GM12864 (cell line): Measurements from ENCODE around the gene ZNF333.

Experiments
- DNase-seq: peaks from one replicate; pipeline ENCODE4 v3.0.0-alpha.2; 2011; ENCODE audit warnings: low read depth
- H3K4me3 ChIP-seq: 2 replicates; pipeline ENCODE4 v1.5.1; 2011; ENCODE audit warnings: mild to moderate bottlenecking, low read depth, low read length, control low read depth
- TF ChIP-seq, protein P1 (sequence below): IDR thresholded peaks from 2 replicates; pipeline ENCODE4 v1.5.1; 2011; ENCODE audit warnings: low read depth, mild to moderate bottlenecking, moderate library complexity, low read length, control low read depth, inconsistent platforms; ENCODE audit errors: missing control alignments

ZNF333 gene

DNA sequence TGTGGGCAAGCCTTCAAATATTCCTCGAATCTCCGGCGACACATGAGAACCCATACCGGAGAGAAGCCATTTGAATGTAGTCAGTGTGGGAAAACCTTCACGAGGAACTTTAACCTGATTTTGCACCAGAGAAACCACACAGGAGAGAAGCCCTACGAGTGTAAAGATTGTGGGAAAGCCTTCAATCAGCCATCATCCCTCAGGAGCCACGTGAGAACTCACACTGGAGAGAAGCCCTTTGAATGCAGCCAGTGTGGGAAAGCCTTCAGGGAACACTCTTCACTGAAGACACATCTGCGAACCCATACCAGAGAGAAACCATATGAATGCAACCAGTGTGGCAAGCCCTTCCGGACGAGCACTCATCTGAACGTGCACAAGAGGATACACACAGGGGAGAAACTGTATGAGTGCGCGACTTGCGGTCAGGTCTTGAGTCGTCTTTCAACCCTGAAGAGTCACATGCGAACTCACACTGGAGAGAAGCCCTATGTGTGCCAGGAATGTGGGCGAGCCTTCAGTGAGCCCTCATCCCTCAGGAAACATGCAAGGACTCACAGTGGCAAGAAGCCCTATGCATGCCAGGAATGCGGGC lies 28.8 kb downstream of the ZNF333 start:
- TF ChIP-seq, protein P1, sequence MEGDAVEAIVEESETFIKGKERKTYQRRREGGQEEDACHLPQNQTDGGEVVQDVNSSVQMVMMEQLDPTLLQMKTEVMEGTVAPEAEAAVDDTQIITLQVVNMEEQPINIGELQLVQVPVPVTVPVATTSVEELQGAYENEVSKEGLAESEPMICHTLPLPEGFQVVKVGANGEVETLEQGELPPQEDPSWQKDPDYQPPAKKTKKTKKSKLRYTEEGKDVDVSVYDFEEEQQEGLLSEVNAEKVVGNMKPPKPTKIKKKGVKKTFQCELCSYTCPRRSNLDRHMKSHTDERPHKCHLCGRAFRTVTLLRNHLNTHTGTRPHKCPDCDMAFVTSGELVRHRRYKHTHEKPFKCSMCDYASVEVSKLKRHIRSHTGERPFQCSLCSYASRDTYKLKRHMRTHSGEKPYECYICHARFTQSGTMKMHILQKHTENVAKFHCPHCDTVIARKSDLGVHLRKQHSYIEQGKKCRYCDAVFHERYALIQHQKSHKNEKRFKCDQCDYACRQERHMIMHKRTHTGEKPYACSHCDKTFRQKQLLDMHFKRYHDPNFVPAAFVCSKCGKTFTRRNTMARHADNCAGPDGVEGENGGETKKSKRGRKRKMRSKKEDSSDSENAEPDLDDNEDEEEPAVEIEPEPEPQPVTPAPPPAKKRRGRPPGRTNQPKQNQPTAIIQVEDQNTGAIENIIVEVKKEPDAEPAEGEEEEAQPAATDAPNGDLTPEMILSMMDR = no peak

DNA sequence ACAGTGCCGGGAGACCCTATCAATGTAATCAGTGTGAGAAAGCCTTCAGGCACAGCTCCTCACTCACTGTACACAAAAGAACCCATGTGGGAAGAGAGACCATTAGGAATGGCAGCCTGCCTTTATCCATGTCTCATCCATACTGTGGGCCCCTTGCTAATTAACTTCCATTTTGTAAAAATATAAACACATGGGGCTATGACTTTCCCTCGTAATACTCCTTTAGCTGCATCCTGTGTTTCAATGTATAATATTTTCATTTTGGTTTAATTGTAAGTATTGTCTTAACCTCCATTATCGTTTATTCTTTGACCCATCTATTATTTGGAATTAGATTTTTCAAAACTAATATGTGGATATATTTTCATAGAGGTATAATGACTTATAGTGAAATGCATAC lies 29.3 kb downstream of the ZNF333 start:
- DNase-seq = no peak
- TF ChIP-seq, protein P1 = no peak
- no peak overlapping the region for H3K4me3 ChIP-seq

More for the DNA sequence above, 28.8 kb downstream of the ZNF333 start:
- no peak for DNase-seq
- no peak overlapping the region for H3K4me3 ChIP-seq

DNA sequence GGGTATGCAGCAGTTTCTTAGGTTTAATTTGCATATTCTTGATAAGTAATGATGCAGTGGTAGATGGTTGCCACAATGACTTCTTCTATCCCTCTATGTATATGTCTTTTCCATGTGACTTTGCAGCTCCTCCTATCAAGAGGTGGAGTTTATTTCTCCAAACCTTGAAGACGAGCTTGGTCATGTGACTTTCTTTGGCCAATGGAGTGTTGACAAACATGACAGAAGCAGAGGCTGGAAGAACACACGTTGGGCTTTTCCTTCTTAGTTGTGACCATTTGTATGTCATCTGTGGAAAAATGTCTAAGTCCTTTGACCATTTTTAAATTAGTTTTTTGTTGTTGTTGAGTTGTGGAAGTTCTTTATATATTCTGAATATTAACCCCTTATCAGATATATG lies 32.3 kb downstream of the ZNF333 start:
- DNase-seq = no peak
- TF ChIP-seq, protein P1 = no peak
- H3K4me3 ChIP-seq = no peak overlapping the region

DNA sequence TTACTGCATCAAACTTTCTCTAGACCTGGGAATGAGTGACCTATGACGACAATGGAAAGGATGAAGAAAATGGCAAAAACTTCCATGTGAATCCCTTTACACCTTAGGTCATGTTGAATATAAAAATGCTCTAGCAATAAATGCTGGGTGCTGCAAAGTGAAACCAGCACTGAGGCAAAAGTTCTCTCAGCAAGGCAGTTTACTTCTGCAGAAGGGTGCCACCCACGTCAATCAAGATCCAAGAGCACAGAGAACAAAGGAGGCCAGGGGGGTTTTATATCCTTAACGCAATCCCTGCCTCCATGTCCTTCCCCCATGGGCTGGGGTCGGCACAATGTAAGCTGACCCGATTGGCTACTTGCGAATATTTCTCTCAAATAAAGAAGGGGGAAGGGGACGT lies 38.7 kb downstream of the ZNF333 start:
- TF ChIP-seq, protein P1 = no peak
- no peak overlapping the region for H3K4me3 ChIP-seq
- DNase-seq = no peak

DNA sequence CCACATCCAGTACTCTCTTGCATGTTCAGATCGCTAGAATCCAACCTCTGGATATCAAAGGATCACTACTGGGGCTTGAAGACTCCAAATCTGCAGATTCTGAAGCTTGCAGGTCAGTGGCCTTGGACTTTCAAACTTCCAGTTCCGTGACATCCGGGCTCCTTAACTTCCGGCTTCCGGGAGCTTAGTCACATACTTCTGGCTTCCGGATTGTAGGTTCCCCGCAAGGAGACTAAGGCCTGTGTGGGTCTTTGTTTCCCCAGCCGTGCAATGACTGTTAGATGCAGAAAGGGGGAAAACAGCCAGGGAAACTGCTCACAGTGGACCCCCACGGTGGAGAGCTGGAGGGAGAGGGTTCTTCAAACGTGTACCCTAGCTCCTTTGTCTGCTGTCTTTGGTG lies 41.4 kb downstream of the ZNF333 start:
- H3K4me3 ChIP-seq = no peak overlapping the region
- DNase-seq = no peak
- TF ChIP-seq, protein P1 = no peak

DNA sequence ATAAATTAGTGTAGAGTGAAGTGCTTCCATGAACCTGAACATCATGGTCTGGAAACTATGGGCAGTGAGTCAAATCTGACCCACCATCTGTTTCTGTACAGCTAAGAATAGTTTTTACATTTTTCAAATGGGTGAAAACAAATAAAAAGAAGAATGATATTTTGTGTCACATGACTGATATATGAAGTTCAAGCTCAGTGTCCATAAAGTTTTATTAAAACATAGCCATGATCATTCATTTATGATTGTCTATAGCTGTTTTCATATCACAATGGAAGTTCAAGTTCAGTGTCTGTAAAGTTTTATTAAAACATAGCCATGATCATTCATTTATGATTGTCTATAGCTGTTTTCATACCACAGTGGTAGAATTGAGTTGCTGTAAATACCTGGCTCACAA lies 42.7 kb downstream of the ZNF333 start:
- TF ChIP-seq, protein P1 = no peak
- no peak for DNase-seq
- no peak overlapping the region for H3K4me3 ChIP-seq

DNA sequence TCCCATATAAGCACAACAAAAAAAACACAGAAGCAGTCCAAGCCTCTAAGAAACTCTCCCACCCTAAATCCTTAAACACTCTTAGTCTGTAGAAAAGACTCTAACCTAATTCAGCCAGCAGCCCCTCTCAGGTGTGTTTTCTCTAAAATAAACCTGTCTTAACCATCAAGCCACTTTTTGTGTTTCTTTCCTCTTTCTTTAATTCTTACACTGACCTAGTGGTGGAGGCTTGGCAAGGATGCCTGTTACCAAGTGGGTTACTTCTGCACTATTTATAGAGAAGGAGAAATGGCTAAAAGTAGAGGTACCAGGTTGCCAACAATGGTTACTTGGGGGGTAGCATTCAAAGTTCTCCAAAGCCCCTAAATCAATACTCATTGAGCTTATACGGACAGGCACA lies 43.7 kb downstream of the ZNF333 start:
- no peak for DNase-seq
- no peak overlapping the region for H3K4me3 ChIP-seq
- TF ChIP-seq, protein P1 = no peak
